ENCODE results near the gene AKIP1. TPM values are rescaled to one million over a fixed set of nuclear protein-coding genes. Genes with fewer than 3 reads are reported as not detected.

Gene AKIP1
- total RNA-seq, 1 experiment from 2014 or later = 30.3 TPM

- TF ChIP-seq MAX (IDR thresholded peaks at IDR 0.05) = no peak
- no peak for TF ChIP-seq CBX3 (IDR thresholded peaks at IDR 0.05; ENCODE audit: low read depth)
- no peak for TF ChIP-seq POLR2AphosphoS5 (IDR thresholded peaks at IDR 0.05; ENCODE audit: low read depth, low read length)
- no peak for TF ChIP-seq CEBPB (IDR thresholded peaks at IDR 0.05; ENCODE audit: low read depth)
- TF ChIP-seq ZFX (IDR thresholded peaks at IDR 0.05) = no peak
- no peak for TF ChIP-seq YY1 (IDR thresholded peaks at IDR 0.05; ENCODE audit: extremely low read depth, insufficient replicate concordance, low read depth, low read length)
Measured at GRCh38 chr11:8927233-8927632, 16.2 kb downstream of the AKIP1 start (continued).

- no peak for ATAC-seq
- ChIA-PET RAD21 (ENCODE audit: low non-redundant PET in 1 of 2, low total read pairs in 2 of 2, uncharacterized antibody in 2 of 2, unreplicated experiment in 2 of 2) (no interaction called here), CTCF (no interaction called here), POLR2A (no interaction called here)
- peaks cover 0 to 3% of the 10 kb centered on the region in 2 experiments; a peak in 1 of 4 replicates for H3K4me1 ChIP-seq (ENCODE audit: control insufficient read depth in 1 of 2, insufficient read depth in 2 of 2, low read length in 2 of 2)
- DNase-seq (ENCODE audit: low read depth, low spot score) = no peak
- no peak for TF ChIP-seq SP1 (IDR thresholded peaks at IDR 0.05; ENCODE audit: low read depth)
- TF ChIP-seq SRF (IDR thresholded peaks at IDR 0.05; ENCODE audit: low read depth) = no peak
- TF ChIP-seq ZFX (IDR thresholded peaks at IDR 0.05) = no peak
- no peak for TF ChIP-seq EGR1 (IDR thresholded peaks at IDR 0.05; ENCODE audit: low read depth)
- no peak for TF ChIP-seq TCF7L2 (IDR thresholded peaks at IDR 0.05; ENCODE audit: borderline replicate concordance, extremely low read depth, insufficient read depth, insufficient read length)
- TF ChIP-seq POLR2AphosphoS5 (IDR thresholded peaks at IDR 0.05; ENCODE audit: low read depth, low read length) = no peak
- TF ChIP-seq ELF1 (IDR thresholded peaks at IDR 0.05; ENCODE audit: borderline replicate concordance, low read depth) = no peak
- TF ChIP-seq ZBTB33 (IDR thresholded peaks at IDR 0.05; ENCODE audit: extremely low read depth, insufficient replicate concordance, low read length) = no peak
- no peak for TF ChIP-seq CBX3 (IDR thresholded peaks at IDR 0.05; ENCODE audit: low read depth)
- no peak for TF ChIP-seq POLR2A (IDR thresholded peaks at IDR 0.05; ENCODE audit: borderline replicate concordance, extremely low read depth, insufficient read depth, insufficient read length)
- no peak for TF ChIP-seq REST (IDR thresholded peaks at IDR 0.05; ENCODE audit: low read depth)
- TF ChIP-seq FOSL1 (IDR thresholded peaks at IDR 0.05; ENCODE audit: low read depth) = no peak
- TF ChIP-seq EZH2phosphoT487 (IDR thresholded peaks at IDR 0.05; ENCODE audit: borderline replicate concordance) = no peak
- no peak for TF ChIP-seq SIN3A (IDR thresholded peaks at IDR 0.05; ENCODE audit: low read depth)
- no peak for TF ChIP-seq CEBPB (IDR thresholded peaks at IDR 0.05; ENCODE audit: low read depth)
- no peak for TF ChIP-seq ZNF274 (IDR thresholded peaks at IDR 0.05; ENCODE audit: low read depth, low read length)
- no peak for TF ChIP-seq CTCF (IDR thresholded peaks at IDR 0.05 in 2 of 3, conservative IDR thresholded peaks at IDR 0.05 in 1 of 3; ENCODE audit: borderline replicate concordance in 1 of 3, insufficient read depth in 1 of 3, low read depth in 2 of 3, low read length in 2 of 3)
- H3K79me2 ChIP-seq (ENCODE audit: insufficient read depth, low read length) = no peaks in the 10 kb centered on the region
- no peak overlapping the region for H3K4me2 ChIP-seq (ENCODE audit: low read length)
- no peaks in the 10 kb centered on the region for H3K9me2 ChIP-seq (ENCODE audit: insufficient read depth)
- intact Hi-C loops (cut with micrococcal nuclease) = no loop called here
- H3K4me3 ChIP-seq (replicated peaks in 1 of 2; ENCODE audit: low read depth in 1 of 2, low read length in 2 of 2) = no peak overlapping the region
- no peak overlapping the region for H3K27ac ChIP-seq (ENCODE audit: low read depth, low read length)
- H3K9me3 ChIP-seq (ENCODE audit: control insufficient read depth in 1 of 2, insufficient read depth in 1 of 2, low read depth in 1 of 2, low read length in 2 of 2) = no peaks in the 10 kb centered on the region
- no TSS peak for BruUV-seq (replicated peaks)
- no peaks in the 10 kb centered on the region for H3K36me3 ChIP-seq (ENCODE audit: control insufficient read depth in 1 of 2, insufficient read depth in 2 of 2, low read length in 2 of 2)
- no peaks in the 10 kb centered on the region for H3K27me3 ChIP-seq (ENCODE audit: insufficient read depth, low read length)
- H2AFZ ChIP-seq (ENCODE audit: low read depth, low read length, poor library complexity, severe bottlenecking) = no peak overlapping the region
- H3K9ac ChIP-seq (ENCODE audit: low read length) = no peak overlapping the region
- no peaks in the 10 kb centered on the region for H4K20me1 ChIP-seq (ENCODE audit: insufficient read depth)
Measured at GRCh38 chr11:8928205-8928604, 17.2 kb downstream of the AKIP1 start.
